A673 (cell line): ENCODE results near the gene KCND3. TPM values are rescaled to one million over a fixed set of nuclear protein-coding genes. Genes with fewer than 3 reads are reported as not detected.

Experiments
- BruUV-seq: library from RNA; stranded (reverse); fragments of 400-500 nt; replicated peaks from 2 replicates; lab custom pipeline; 2021; lab: Mats Ljungman, UMichigan
- CTCF ChIA-PET: fragments of 300-600 bp; sonication (Branson Sonifier 250); formaldehyde crosslinking; loops from one replicate; lab custom pipeline; 2022; ENCODE audit warnings: antibody characterized with exemption; lab: Charles Lee
- POLR2A ChIA-PET: fragments of 300-600 bp; sonication (Branson Sonifier 250); formaldehyde crosslinking; loops from one replicate; lab custom pipeline; 2022; ENCODE audit warnings: antibody characterized with exemption; ENCODE audit not compliant: low non-redundant PET; lab: Charles Lee
- DNase-seq: peaks from one replicate; pipeline ENCODE4 v3.0.0-alpha.2; 2015; ENCODE audit warnings: low spot score
- H3K27ac ChIP-seq: fragments of 200-600 bp; sonication (generic); 2 replicates; pipeline ENCODE4 v1.5.1; 2016; ENCODE audit warnings: mixed run types, low read depth, mild to moderate bottlenecking, mixed read lengths, antibody characterized with exemption, low read length; ENCODE audit not compliant: poor library complexity, severe bottlenecking
- H3K27me3 ChIP-seq: fragments of 200-600 bp; sonication (generic); replicated peaks from 2 replicates; pipeline ENCODE4 v1.6.1; 2017; ENCODE audit warnings: mixed run types, low read depth, mild to moderate bottlenecking, mixed read lengths, antibody characterized with exemption, low read length; ENCODE audit not compliant: insufficient read depth, poor library complexity
- H3K36me3 ChIP-seq: fragments of 200-600 bp; sonication (generic); 2 replicates; pipeline ENCODE4 v1.6.1; 2016; ENCODE audit warnings: mixed run types, mild to moderate bottlenecking, mixed read lengths, antibody characterized with exemption, low read length; ENCODE audit not compliant: insufficient read depth, poor library complexity, severe bottlenecking
- H3K4me1 ChIP-seq: fragments of 200-600 bp; sonication (generic); 2 replicates; pipeline ENCODE4 v1.6.1; 2017; ENCODE audit warnings: mixed run types, mild to moderate bottlenecking, mixed read lengths, antibody characterized with exemption, low read length; ENCODE audit not compliant: insufficient read depth, poor library complexity, severe bottlenecking
- H3K4me3 ChIP-seq: fragments of 200-600 bp; sonication (generic); 2 replicates; pipeline ENCODE4 v1.5.1; 2016; ENCODE audit warnings: low read depth, mixed run types, mild to moderate bottlenecking, mixed read lengths, low read length; ENCODE audit not compliant: poor library complexity, severe bottlenecking
- H3K9me3 ChIP-seq: fragments of 200-600 bp; sonication (generic); 2 replicates; pipeline ENCODE4 v1.6.1; 2016; ENCODE audit warnings: mixed run types, low read depth, mild to moderate bottlenecking, mixed read lengths, antibody characterized with exemption, low read length; ENCODE audit not compliant: poor library complexity, severe bottlenecking
- CTCF ChIP-seq: fragments of 300-800, 200-600 bp; sonication (generic); conservative IDR thresholded peaks from 2 replicates; pipeline ENCODE4 v1.5.1; 2017; ENCODE audit warnings: low read depth, mild to moderate bottlenecking, antibody characterized with exemption, low read length, moderate library complexity, mixed read lengths
- EZH2 ChIP-seq: fragments of 200-600 bp; sonication (generic); IDR thresholded peaks from 2 replicates; pipeline ENCODE4 v1.6.1; 2017; ENCODE audit warnings: borderline replicate concordance, low read depth, mild to moderate bottlenecking, mixed read lengths, antibody characterized with exemption, low read length; ENCODE audit not compliant: poor library complexity, severe bottlenecking
- intact Hi-C: fragments of 100-400 bp; cut with micrococcal nuclease; formaldehyde crosslinking; loops from one replicate; pipeline ENCODE4 v1.10.0; 2022; ENCODE audit not compliant: unreplicated experiment
- total RNA-seq: library from RNA; stranded (reverse); gene quantifications from 2 replicates; pipeline ENCODE4 v1.2.3, GENCODE V29; 2021

Gene KCND3
- total RNA-seq, 1 experiment from 2014 or later, result not detected

- DNase-seq, result no peak
- ChIA-PET POLR2A (no interaction called here), CTCF (no interaction called here)
- intact Hi-C loops, result no loop called here
- H3K4me1 ChIP-seq, result no peaks in the 10 kb centered on the region
- no peaks in the 10 kb centered on the region for H3K9me3 ChIP-seq
- no TSS peak for BruUV-seq
- no peak overlapping the region for H3K4me3 ChIP-seq
- no peak overlapping the region for H3K27ac ChIP-seq
- H3K27me3 ChIP-seq, result no peaks in the 10 kb centered on the region
- no peak for TF ChIP-seq EZH2
- no peak for TF ChIP-seq CTCF
- no peaks in the 10 kb centered on the region for H3K36me3 ChIP-seq
These were observed 52.2 kb downstream of the KCND3 start for GRCh38 chr1:111937147-111937725.

- TF ChIP-seq CTCF, result no peak
- no peak for TF ChIP-seq EZH2
- POLR2A ChIA-PET, result interaction anchor here (0.5 kb wide), 1 partner anchor 136 kb away, joined by 4 read pairs; no protein-coding TSS in a partner anchor
- no peaks in the 10 kb centered on the region for H3K36me3 ChIP-seq
These were observed 55.2 kb downstream of the KCND3 start for GRCh38 chr1:111934106-111934852.

GRCh38 chr1:111930356-111930755 lies 59.1 kb downstream of the KCND3 start:
- Histone ChIP-seq H3K36me3 (no peaks in the 10 kb centered on the region), H3K4me1 (no peaks in the 10 kb centered on the region), H3K27me3 (peaks cover 26% of the 10 kb centered on the region), H3K4me3 (no peak overlapping the region), H3K27ac (no peak overlapping the region), H3K9me3 (no peaks in the 10 kb centered on the region)
- CTCF ChIA-PET, result no interaction called here
- no TSS peak for BruUV-seq
- POLR2A ChIA-PET, result no interaction called here
- TF ChIP-seq EZH2 (no peak), CTCF (no peak)
- intact Hi-C loops, result no loop called here
- DNase-seq, result no peak

More at GRCh38 chr1:111934106-111934852, 55.2 kb downstream of the KCND3 start:
- BruUV-seq, result no TSS peak
- H3K4me3 ChIP-seq, result no peak overlapping the region
- H3K9me3 ChIP-seq, result no peaks in the 10 kb centered on the region
- DNase-seq, result no peak
- peaks cover 23% of the 10 kb centered on the region for H3K27me3 ChIP-seq
- intact Hi-C loops, result no loop called here
- H3K4me1 ChIP-seq, result no peaks in the 10 kb centered on the region
- no peak overlapping the region for H3K27ac ChIP-seq
- CTCF ChIA-PET, result no interaction called here
